CD4-positive, CD25-positive, alpha-beta regulatory T cell (primary cell): ENCODE measurements around the gene SYTL2. TPM values are rescaled to one million over a fixed set of nuclear protein-coding genes. Genes with fewer than 3 reads are reported as not detected.

Experiments used
- ATAC-seq, 2 donors: fragments of 150-1000 bp; cut with Tn5 transposase; one replicate each; pipeline ENCODE4 v1.10.0; 2021; ENCODE audit warnings: low read depth in 2 of 2, moderate number of reproducible peaks in 2 of 2, moderate library complexity in 1 of 2
- DNase-seq, 3 donors: peaks; one replicate each; pipeline versions ENCODE4 v3.0.0 to v3.0.0-alpha.2; 2012 to 2022; ENCODE audit warnings: mixed read lengths in 1 of 3
- H3K27ac ChIP-seq: one replicate; pipeline ENCODE4 v1.7.0; 2013; ENCODE audit warnings: mild to moderate bottlenecking, low read length; ENCODE audit not compliant: insufficient read depth, poor library complexity, severe bottlenecking
- H3K27me3 ChIP-seq: one replicate; pipeline ENCODE4 v1.7.0; 2013; ENCODE audit warnings: low read length; ENCODE audit not compliant: control insufficient read depth, insufficient read depth
- H3K36me3 ChIP-seq: one replicate; pipeline ENCODE4 v1.7.0; 2013; ENCODE audit warnings: mild to moderate bottlenecking, low read length, moderate library complexity; ENCODE audit not compliant: control insufficient read depth, insufficient read depth
- H3K4me1 ChIP-seq: 2 replicates; pipeline ENCODE4 v1.7.0; 2013; ENCODE audit warnings: mild to moderate bottlenecking, low read length; ENCODE audit not compliant: insufficient read depth, control insufficient read depth, poor library complexity, severe bottlenecking
- H3K4me3 ChIP-seq: one replicate; pipeline ENCODE4 v1.7.0; 2013; ENCODE audit warnings: low read depth, mild to moderate bottlenecking, low read length, moderate library complexity
- H3K9me3 ChIP-seq, 2 experiments: 1 replicate in 1 of 2; 2 replicates in 1 of 2; pipeline ENCODE4 v1.7.0; 2013; ENCODE audit warnings: low read length in 2 of 2, mild to moderate bottlenecking in 1 of 2, moderate library complexity in 1 of 2; ENCODE audit not compliant: control insufficient read depth in 2 of 2
- H3K27ac Mint-ChIP-seq, 3 donors: one replicate each; pipeline ENCODE4 v1.8.0; 2020 to 2022; ENCODE audit warnings: mild to moderate bottlenecking in 3 of 3, mixed read lengths in 3 of 3, moderate library complexity in 2 of 3
- H3K27me3 Mint-ChIP-seq: one replicate; pipeline ENCODE4 v1.8.0; 2022; ENCODE audit warnings: mild to moderate bottlenecking, mixed read lengths
- H3K36me3 Mint-ChIP-seq: one replicate; pipeline ENCODE4 v1.8.0; 2020; ENCODE audit warnings: mixed read lengths
- H3K4me1 Mint-ChIP-seq, 4 donors: one replicate each; pipeline ENCODE4 v1.8.0; 2020 to 2022; ENCODE audit warnings: mixed read lengths in 4 of 4, mild to moderate bottlenecking in 1 of 4
- H3K4me3 Mint-ChIP-seq, 4 donors: one replicate each; pipeline ENCODE4 v1.8.0; 2020 to 2022; ENCODE audit warnings: mild to moderate bottlenecking in 4 of 4, mixed read lengths in 4 of 4, moderate library complexity in 3 of 4
- H3K9me3 Mint-ChIP-seq, 7 donors: one replicate each; pipeline ENCODE4 v1.8.0; 2020 to 2022; ENCODE audit warnings: mixed read lengths in 7 of 7, mild to moderate bottlenecking in 3 of 7, moderate library complexity in 2 of 7
- polyA plus RNA-seq, 4 donors: library from polyadenylated mRNA; unstranded; fragments of 300-500 nt; fragmentation: Illumina TruSeq; gene quantifications; one replicate each; pipeline ENCODE4 v1.2.3, GENCODE V29; 2021
- total RNA-seq: library from RNA; stranded (reverse); gene quantifications from one replicate; pipeline ENCODE4 v1.2.3, GENCODE V29; 2022

The SYTL2 gene
- total and polyA plus RNA-seq, 5 donors from 2014 or later = 4.5 to 40.0 (median 5.6) TPM

DNA sequence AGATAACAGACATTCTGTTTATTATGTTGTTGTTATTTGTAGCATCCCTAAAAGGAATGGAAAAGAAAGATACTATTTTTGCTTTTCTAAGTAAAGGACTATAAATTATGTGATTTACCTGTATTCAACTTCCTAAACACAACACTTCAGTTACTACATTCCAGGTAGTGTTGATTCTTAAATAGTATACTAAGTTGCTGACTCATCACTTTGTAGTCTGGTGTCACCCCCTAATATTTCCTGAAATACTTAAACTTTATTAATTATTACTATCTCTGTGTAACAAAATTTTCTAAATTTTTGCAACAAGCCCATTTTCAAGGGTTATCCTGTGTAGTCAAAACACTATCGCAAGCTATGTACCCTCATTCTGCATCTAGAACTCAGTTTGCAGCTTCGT, 7.0 kb downstream of the SYTL2 start:
- Histone ChIP-seq H3K4me1 (no peaks in the 10 kb centered on the region), H3K36me3 (no peaks in the 10 kb centered on the region), H3K27me3 (no peaks in the 10 kb centered on the region), H3K4me3 (no peak overlapping the region), H3K9me3 (peaks cover 0 to 3% of the 10 kb centered on the region in 2 experiments), H3K27ac (no peak overlapping the region)
- no peak for ATAC-seq
- no peaks in the 10 kb centered on the region for H3K36me3 Mint-ChIP-seq
- no peak overlapping the region for H3K4me3 Mint-ChIP-seq
- H3K27ac Mint-ChIP-seq = no peak overlapping the region
- H3K9me3 Mint-ChIP-seq = peaks cover 0 to 5% (median 0%) of the 10 kb centered on the region in 7 donors
- H3K27me3 Mint-ChIP-seq = peaks cover 17% of the 10 kb centered on the region
- H3K4me1 Mint-ChIP-seq = peaks cover 4 to 29% (median 7%) of the 10 kb centered on the region in 4 donors
- DNase-seq = no peak

DNA sequence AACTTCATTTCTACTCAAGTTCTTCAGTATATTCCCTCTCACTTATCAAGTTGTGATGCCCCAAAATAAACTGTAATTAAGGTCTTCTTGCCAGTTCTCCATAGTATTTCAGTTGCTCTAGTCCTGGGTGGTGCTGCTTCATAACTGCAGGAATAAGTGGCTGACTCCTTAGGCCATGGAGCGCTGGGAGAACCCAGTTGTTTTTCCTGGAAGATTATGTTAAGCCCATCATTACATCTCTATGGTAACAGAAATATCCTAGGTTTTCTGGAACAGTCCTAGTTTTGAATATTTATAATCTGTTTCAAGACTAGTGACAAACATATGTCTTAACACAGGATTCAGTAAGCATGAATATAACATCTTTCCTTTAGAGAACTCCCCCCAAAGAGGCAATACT, 7.6 kb downstream of the SYTL2 start:
- no peak overlapping the region for H3K4me3 Mint-ChIP-seq
- no peak for ATAC-seq

DNA sequence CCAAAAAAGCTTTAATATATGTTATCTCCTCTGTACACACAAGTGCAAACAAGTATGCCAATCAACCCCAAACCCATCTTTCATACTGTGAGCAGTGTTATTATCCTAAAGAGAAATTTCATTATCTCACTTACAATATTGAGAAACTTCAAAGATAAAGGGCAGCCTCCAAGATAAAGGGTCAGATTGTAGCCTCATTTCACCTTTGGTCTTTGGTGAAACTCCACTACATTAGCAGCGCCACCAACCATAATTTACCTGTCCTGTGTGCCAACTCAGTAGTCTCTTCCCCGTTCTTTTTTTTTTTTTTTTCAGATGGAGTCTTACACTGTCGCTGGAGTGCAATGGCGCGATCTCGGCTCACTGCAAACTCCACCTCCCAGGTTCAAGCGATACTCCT, 9.4 kb downstream of the SYTL2 start:
- peaks cover 17% of the 10 kb centered on the region for H3K27me3 Mint-ChIP-seq
- no peak overlapping the region for H3K4me3 ChIP-seq
- no peak for ATAC-seq
- no peaks in the 10 kb centered on the region for H3K36me3 Mint-ChIP-seq
- H3K9me3 ChIP-seq = peaks cover 0 to 3% of the 10 kb centered on the region in 2 experiments
- peaks cover 0 to 5% (median 0%) of the 10 kb centered on the region in 7 donors for H3K9me3 Mint-ChIP-seq
- no peak overlapping the region for H3K27ac Mint-ChIP-seq
- peaks cover 5 to 25% (median 6%) of the 10 kb centered on the region in 4 donors for H3K4me1 Mint-ChIP-seq
- no peaks in the 10 kb centered on the region for H3K4me1 ChIP-seq
- H3K4me3 Mint-ChIP-seq = no peak overlapping the region
- H3K36me3 ChIP-seq = no peaks in the 10 kb centered on the region
- no peak for DNase-seq
- H3K27ac ChIP-seq = no peak overlapping the region
- H3K27me3 ChIP-seq = no peaks in the 10 kb centered on the region

More for the DNA sequence above, 7.6 kb downstream of the SYTL2 start:
- Histone ChIP-seq H3K27me3 (no peaks in the 10 kb centered on the region), H3K27ac (no peak overlapping the region), H3K4me3 (no peak overlapping the region), H3K36me3 (no peaks in the 10 kb centered on the region), H3K9me3 (peaks cover 0 to 3% of the 10 kb centered on the region in 2 experiments), H3K4me1 (no peaks in the 10 kb centered on the region)
- Mint-ChIP-seq H3K27ac (no peak overlapping the region), H3K36me3 (no peaks in the 10 kb centered on the region), H3K4me1 (peaks cover 3 to 27% (median 6%) of the 10 kb centered on the region in 4 donors), H3K9me3 (peaks cover 0 to 5% (median 0%) of the 10 kb centered on the region in 7 donors), H3K27me3 (peaks cover 17% of the 10 kb centered on the region)
- no peak for DNase-seq

DNA sequence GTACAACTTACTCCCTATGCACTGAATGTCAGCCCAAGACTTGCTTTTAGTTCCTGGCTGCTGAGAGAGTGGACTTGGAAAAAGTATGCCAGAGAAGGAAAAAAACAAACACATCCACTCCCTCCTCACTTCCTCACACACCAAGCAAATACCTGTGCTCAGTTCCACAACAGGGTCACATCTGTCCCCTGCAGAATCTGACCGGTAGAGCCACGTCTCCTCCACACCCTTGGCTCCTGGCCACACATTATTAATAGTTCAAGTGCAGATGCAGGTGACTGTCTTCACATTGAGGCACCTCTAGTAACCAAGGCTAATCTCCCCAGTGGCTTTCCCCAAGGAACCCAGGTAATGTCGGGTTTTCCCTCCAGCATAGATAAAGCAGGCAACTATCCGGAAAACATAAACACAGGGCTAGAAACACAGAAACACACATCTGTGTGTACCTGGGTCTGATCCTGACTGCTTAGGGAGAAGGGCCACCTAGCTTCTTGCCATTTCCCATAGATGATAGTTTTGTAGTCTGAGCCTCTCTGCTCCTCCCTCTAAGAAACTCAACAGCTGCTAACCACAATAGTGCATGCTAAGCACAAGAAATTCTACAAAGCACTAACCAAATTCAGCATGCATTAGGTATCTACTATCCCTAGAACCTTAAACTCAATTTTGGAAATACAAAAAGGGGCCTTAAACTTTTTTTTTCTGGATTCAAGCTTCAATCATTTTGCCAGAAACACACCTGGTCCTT, 10.2 kb downstream of the SYTL2 start:
- ATAC-seq (no peak), DNase-seq (no peak)
- Histone ChIP-seq H3K9me3 (peaks cover 0 to 3% of the 10 kb centered on the region in 2 experiments), H3K36me3 (no peaks in the 10 kb centered on the region), H3K4me1 (no peaks in the 10 kb centered on the region), H3K27ac (no peak overlapping the region), H3K4me3 (no peak overlapping the region), H3K27me3 (no peaks in the 10 kb centered on the region)
- Mint-ChIP-seq H3K4me1 (peaks cover 4 to 20% (median 5%) of the 10 kb centered on the region in 4 donors), H3K9me3 (peaks cover 0 to 5% (median 0%) of the 10 kb centered on the region in 7 donors), H3K27ac (peak overlapping the region in 1 of 3 donors; percentile 6), H3K4me3 (no peak overlapping the region), H3K27me3 (peaks cover 12% of the 10 kb centered on the region), H3K36me3 (no peaks in the 10 kb centered on the region)

DNA sequence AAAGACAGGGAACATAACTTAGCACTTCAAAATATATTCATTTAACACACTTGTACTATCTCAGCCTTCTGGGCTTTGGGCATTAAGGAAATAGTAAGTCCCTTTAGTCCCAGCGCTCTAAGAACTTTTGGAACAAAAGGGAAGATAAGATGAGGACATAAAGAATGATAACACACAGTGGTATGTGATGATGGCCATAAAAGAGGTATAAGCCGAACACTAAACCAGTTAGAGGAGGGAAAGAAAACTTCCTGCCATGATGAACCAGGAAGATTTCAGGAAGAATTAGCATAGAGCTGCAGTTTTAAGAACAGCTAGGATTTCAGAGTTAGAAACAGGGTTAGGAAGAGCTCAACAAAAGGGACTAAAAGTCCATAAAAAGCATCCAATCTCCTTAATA, 11.8 kb downstream of the SYTL2 start:
- Mint-ChIP-seq H3K27me3 (peaks cover 6% of the 10 kb centered on the region), H3K9me3 (peaks cover 0 to 5% (median 0%) of the 10 kb centered on the region in 7 donors), H3K4me1 (peaks cover 0 to 20% (median 4%) of the 10 kb centered on the region in 4 donors), H3K36me3 (no peaks in the 10 kb centered on the region), H3K27ac (no peak overlapping the region), H3K4me3 (no peak overlapping the region)
- DNase-seq (no peak), ATAC-seq (no peak)
- Histone ChIP-seq H3K36me3 (no peaks in the 10 kb centered on the region), H3K4me1 (no peaks in the 10 kb centered on the region), H3K9me3 (peaks cover 0 to 3% of the 10 kb centered on the region in 2 experiments), H3K27me3 (no peaks in the 10 kb centered on the region), H3K27ac (no peak overlapping the region), H3K4me3 (no peak overlapping the region)

DNA sequence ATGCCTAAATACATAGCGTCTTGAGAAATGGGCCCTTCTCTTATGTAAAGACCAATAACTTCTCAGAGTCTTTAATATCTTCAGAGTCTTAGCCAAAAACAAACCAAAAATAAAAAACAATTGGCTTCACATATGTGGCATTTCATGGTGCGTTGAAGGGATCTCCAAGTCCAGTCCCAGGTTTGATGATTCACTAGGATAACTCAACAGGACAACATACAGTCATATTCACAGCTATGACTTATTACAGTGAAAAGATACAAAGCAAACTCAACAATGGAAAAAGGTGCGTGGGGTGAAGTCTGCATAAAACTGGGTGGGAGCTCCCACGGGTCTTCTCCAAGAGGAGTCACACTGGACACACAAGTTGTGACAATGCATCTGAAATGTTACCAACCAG, 12.6 kb downstream of the SYTL2 start:
- H3K4me1 Mint-ChIP-seq = peaks cover 0 to 20% (median 4%) of the 10 kb centered on the region in 4 donors

DNA sequence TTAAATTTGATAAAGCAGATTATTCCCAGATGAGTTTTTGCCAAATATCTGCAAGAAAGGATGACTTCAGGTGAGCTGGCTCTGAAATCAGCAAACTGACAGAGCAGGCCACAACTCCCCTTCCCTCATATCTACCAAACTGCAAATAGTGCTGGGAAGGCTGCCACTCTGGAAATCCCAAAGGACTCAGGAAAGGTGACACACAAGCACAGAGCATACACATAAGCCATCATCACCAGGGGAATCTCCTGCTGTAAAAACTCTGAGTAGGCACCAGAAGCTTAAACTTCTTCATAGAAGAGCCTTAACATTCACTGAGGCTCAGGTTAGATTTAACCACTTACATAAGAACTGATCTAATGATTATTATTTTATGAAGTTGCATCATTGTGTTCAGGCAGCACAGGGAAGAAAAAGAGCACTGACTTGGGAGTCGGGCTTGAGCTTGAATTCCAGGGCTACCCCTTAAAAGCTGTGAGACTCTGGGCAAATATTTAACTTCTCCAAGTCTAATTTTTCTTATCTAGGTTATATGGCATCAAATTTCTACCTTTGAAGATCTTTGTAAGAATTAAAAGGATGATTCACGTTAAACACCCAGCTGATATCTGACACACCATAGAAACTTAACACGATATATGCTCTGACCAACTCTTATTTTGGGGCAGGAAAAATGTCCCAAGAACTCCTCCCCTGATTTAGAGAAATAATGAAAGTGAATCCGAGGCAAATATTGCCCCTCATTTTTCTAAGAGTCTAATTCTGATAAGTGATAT, 15.0 kb downstream of the SYTL2 start:
- Histone ChIP-seq H3K36me3 (no peaks in the 10 kb centered on the region), H3K27me3 (peaks cover 2% of the 10 kb centered on the region), H3K4me1 (no peaks in the 10 kb centered on the region), H3K4me3 (no peak overlapping the region), H3K27ac (no peak overlapping the region), H3K9me3 (peaks cover 0 to 3% of the 10 kb centered on the region in 2 experiments)
- Mint-ChIP-seq H3K36me3 (no peaks in the 10 kb centered on the region), H3K27ac (no peak overlapping the region), H3K9me3 (peaks cover 0 to 3% (median 0%) of the 10 kb centered on the region in 7 donors), H3K4me3 (no peak overlapping the region), H3K4me1 (peaks cover 0 to 8% (median 4%) of the 10 kb centered on the region in 4 donors), H3K27me3 (no peaks in the 10 kb centered on the region)
- DNase-seq (no peak), ATAC-seq (no peak)

More for the DNA sequence above, 12.6 kb downstream of the SYTL2 start:
- Mint-ChIP-seq H3K4me3 (no peak overlapping the region), H3K27ac (no peak overlapping the region), H3K9me3 (peaks cover 0 to 5% (median 0%) of the 10 kb centered on the region in 7 donors), H3K36me3 (no peaks in the 10 kb centered on the region), H3K27me3 (peaks cover 6% of the 10 kb centered on the region)
- Histone ChIP-seq H3K27me3 (peaks cover 2% of the 10 kb centered on the region), H3K4me3 (no peak overlapping the region), H3K4me1 (no peaks in the 10 kb centered on the region), H3K27ac (no peak overlapping the region), H3K9me3 (peaks cover 0 to 3% of the 10 kb centered on the region in 2 experiments), H3K36me3 (no peaks in the 10 kb centered on the region)
- DNase-seq = no peak
- no peak for ATAC-seq
